Skin of body (tissue), 2 donors: ENCODE data around the gene COPS4. TPM values are rescaled to one million over a fixed set of nuclear protein-coding genes. Genes with fewer than 3 reads are reported as not detected.
A peak's percentile ranks its signal among the peaks of the same experiment; 100 is the strongest.
"Not testable (repeated sequence)": the region's sequence is repeated elsewhere in the genome, so short reads cannot be mapped to it uniquely, and the experiment has no call there.

ENCODE experiments used
- DNase-seq: peaks from one replicate; lab custom pipeline; 2025; lab: John Stamatoyannopoulos, UW
- total RNA-seq: library from RNA; depleted of rRNA; stranded (reverse); fragments of >200 nt; gene quantifications from one replicate; pipeline ENCODE4 v1.2.3, GENCODE V29; 2014

Gene COPS4
- total RNA-seq, 1 donor from 2014 or later, result 85.4 TPM

- DNase-seq, result no peak
These were observed 49.0 kb downstream of the COPS4 start for GRCh38 chr4:83083925-83084475.

GRCh38 chr4:83084956-83085355 is 50.0 kb downstream of the COPS4 start:
- not testable (repeated sequence) for DNase-seq

GRCh38 chr4:83089410-83090157 is 54.6 kb downstream of the COPS4 start:
- DNase-seq, result no peak

DNA sequence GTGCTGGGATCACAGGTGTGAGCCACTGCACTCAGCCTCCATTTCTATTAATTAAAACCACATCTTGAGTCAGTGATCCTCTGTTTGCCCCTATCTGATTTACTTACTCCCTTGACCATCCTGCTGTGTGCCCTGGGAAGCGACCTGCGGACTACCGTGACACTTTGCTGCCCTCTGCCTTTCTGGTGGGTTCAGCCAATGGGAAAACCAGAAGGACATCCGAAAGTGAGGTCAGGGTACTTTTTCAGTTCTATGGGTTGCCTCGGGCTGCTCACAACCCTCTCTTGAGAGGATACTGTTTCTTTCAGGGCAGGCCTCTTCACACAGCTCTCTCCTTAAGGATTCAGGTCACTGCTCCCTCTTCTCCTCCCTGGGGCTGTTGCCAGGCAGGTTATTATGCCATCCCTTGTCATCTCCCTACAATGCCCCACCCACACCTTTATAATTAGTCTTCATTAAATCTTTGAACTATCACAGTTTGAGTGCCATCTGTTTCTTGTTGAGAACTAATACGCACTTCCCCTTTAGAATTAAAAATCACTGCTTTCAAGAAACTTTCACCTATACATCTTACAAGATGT is 58.2 kb downstream of the COPS4 start:
- no peak for DNase-seq

DNA sequence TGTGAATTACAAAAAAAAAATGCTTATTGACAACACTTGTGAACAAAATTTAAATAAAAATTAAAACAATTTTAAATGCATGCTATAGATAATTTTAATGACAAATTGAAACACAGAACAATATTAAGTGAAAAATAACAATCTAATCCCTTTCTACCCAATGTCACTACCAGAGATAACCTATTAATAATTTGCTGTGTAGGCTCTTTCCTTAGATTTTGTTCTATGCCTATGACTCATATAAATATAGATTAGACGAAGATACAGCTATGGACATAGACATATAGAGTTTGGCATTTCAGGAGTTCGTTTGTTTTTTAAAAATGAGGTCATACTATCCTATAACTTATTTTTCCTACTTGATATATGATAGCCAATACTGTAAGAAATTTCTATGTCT is 61.4 kb downstream of the COPS4 start:
- DNase-seq, result no peak

DNA sequence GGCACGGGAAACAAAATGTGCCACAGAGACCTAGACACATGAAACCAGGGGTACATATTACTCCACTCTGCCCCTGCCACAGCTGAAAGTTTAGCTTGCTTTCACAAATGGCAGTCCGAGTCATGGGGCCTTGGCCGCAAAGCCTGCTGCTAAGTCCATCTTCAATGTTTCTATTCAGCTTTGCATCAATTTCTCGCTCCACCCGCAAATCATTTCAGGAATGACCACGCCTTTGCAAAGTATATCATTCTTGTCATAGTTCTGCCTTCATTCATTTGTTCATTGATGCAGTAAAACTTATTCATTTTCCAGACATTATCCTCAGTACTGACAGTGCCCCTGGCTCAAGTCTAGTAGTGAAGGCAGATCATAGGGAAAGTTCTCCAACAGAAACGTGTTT is 70.0 kb downstream of the COPS4 start:
- no peak for DNase-seq

DNA sequence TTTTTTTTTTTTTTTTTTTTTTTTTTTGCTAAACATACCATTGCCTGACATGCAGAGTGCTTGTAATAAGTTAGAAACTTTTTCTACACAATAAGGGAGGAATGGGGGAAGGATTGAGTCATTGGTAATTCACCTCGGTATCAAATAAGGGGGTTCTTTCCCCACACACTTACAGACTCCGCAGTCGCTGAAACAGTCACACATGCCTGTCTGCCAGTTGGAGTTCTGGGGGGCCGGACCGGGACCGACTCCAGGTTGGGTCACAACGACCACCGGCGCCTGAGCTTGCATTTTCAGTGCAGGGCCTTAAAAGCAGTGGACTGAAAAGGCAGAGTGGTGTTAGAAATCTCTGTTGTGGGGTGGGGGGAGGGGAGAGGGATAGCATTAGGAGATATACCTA is 72.6 kb downstream of the COPS4 start:
- DNase-seq, result no peak

- DNase-seq, result no peak
These were observed 73.3 kb downstream of the COPS4 start for GRCh38 chr4:83108101-83108861.

DNA sequence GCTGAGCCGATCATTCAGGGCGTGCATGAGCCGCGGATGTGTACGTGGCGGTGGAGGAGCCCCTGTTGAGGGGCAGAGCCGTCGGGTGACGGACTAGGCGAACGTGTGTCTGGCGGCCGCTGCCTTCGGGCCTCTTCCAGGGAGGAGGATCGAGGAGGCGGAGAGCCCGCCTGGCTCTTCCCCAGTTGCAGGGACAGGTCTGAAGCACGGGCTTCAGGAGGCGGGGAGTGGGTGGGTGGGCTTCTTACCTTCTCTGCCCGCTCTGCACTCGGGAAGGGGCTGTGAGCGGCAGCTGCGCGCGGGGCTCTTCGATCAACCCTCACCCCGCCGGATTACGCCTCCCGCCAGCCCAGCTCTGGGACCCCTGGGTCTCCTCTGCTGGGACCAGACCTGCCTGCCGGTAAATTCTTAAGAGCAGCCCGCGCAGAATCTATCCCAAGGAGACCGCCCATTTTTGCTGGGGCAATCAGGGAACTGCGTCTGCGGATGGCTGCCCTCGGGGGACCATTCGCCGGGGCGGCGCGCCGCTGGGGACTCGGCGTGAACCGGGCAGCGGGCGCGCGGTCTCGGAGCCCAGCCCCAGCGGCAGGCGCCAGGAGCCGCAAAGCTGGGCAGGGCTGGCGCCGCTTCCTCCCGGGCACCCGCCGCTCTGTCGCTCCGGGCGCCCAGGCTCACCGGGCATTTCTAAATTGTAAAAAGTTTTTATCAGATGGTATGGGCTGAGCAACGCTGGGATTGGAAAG is 74.7 kb downstream of the COPS4 start:
- DNase-seq, result no peak

- peak; percentile 26 for DNase-seq
These were observed 75.4 kb downstream of the COPS4 start for GRCh38 chr4:83110223-83110945.

GRCh38 chr4:83110970-83111750 is 76.2 kb downstream of the COPS4 start:
- DNase-seq, result no peak

- not testable (repeated sequence) for DNase-seq
These were observed 76.8 kb downstream of the COPS4 start for GRCh38 chr4:83111751-83112141.

GRCh38 chr4:83112231-83112630 is 77.2 kb downstream of the COPS4 start:
- no peak for DNase-seq

GRCh38 chr4:83112678-83113428 is 77.9 kb downstream of the COPS4 start:
- no peak for DNase-seq

DNA sequence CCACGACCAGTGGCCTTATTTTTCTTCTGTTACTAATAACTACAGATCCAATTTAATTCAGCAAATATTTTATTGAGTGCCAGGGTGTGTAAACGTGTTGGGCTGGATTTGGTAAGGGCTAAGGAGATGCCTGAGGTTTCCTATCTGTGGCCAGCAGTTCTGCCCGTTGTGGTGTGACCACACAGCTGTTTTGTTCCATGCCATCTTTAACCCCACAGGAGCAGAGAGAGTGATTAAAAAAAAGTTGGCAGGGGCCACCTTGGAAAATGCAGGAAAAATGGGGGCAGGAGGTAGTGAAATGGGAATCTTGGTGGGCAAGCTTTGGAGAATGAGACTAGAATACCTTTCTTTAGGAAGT is 78.4 kb downstream of the COPS4 start:
- no peak for DNase-seq

- no peak for DNase-seq
These were observed 79.6 kb downstream of the COPS4 start, which contains the start of gene PLAC8 for GRCh38 chr4:83114576-83114975. PLAC8 (minus strand) TSS chr4:83114729; CDS start chr4:83107921, 6,808 bp downstream.

DNA sequence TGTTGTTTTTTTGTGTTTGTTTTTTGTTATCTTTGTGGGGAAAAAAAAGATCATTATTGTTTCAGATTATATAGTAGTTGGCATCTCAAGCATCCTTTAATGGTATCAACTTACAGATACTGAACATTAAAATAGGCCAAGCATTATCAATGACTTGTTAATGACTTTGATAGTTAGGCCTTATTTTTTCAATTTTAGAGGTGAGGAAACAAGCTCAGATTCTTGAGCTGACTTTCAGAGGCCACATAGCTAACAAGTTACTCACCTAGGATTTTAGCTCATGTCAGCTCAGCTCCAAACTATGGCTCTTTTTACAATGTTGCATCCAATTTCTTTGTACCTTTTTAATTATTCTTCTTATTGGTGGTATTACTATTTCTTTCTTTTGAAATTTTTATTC is 80.0 kb downstream of the COPS4 start:
- no peak for DNase-seq

- DNase-seq, result no peak
These were observed 80.8 kb downstream of the COPS4 start for GRCh38 chr4:83115656-83116285.

GRCh38 chr4:83118869-83119268 is 83.9 kb downstream of the COPS4 start:
- no peak for DNase-seq
